A549 (cell line): Measurements from ENCODE around the gene PPM1J. TPM values are rescaled to one million over a fixed set of nuclear protein-coding genes. Genes with fewer than 3 reads are reported as not detected.

ENCODE experiments used
- ATAC-seq, 2 experiments: fragments of 200-7000 bp in 1 of 2; fragments of >200 bp in 1 of 2; cut with Nextera tagmentation in 1 of 2; cut with Tn5 transposase in 1 of 2; 3 replicates each; pipeline versions ENCODE4 v1.8.0 to v1.9.1; 2018 to 2020; ENCODE audit warnings: mild to moderate bottlenecking in 1 of 2, moderate library complexity in 1 of 2
- CTCF ChIA-PET: fragments of 300-600 bp; sonication (Branson Sonifier 250); formaldehyde crosslinking; extraction: SDS; loops from one replicate; lab custom pipeline; 2021; ENCODE audit warnings: antibody characterized with exemption, inconsistent platforms; lab: Yijun Ruan, JAX
- POLR2A ChIA-PET: fragments of 350-600 bp; formaldehyde crosslinking; extraction: SDS; loops from one replicate; lab custom pipeline; 2021; ENCODE audit warnings: antibody characterized with exemption, inconsistent platforms; lab: Yijun Ruan, JAX
- DNase-seq, 2 experiments: peaks; one replicate each; pipeline versions ENCODE4 v3.0.0 to v3.0.0-alpha.2; 2011 to 2016; ENCODE audit warnings: low read depth in 1 of 2, low spot score in 1 of 2
- FAIRE-seq: peaks from 2 replicates; lab custom pipeline; 2011; peaks lifted over from hg19 to GRCh38; lab: Jason Lieb, UNC
- H3K27ac ChIP-seq, 2 experiments: fragments of >200 bp; sonication (Bioruptor Twin); formaldehyde crosslinking; 3 replicates each; pipeline ENCODE4 v1.5.1; 2016 to 2017
- H3K4me1 ChIP-seq: fragments of >200 bp; sonication (Bioruptor Twin); formaldehyde crosslinking; 3 replicates; pipeline ENCODE4 v1.6.1; 2016
- H3K4me2 ChIP-seq: fragments of >200 bp; sonication (Bioruptor Twin); formaldehyde crosslinking; 3 replicates; pipeline ENCODE4 v1.6.1; 2016
- H3K4me3 ChIP-seq: fragments of >200 bp; sonication (Bioruptor Twin); formaldehyde crosslinking; 3 replicates; pipeline ENCODE4 v1.5.1; 2016
- H3K9me3 ChIP-seq: fragments of >200 bp; sonication (Bioruptor Twin); formaldehyde crosslinking; 3 replicates; pipeline ENCODE4 v1.6.1; 2016
- CBX2 ChIP-seq: fragments of 200-600 bp; sonication (generic); IDR thresholded peaks from 2 replicates; pipeline ENCODE4 v1.6.1; 2016; ENCODE audit warnings: low read depth, mild to moderate bottlenecking, borderline replicate concordance
- CBX8 ChIP-seq: fragments of 200-600 bp; sonication (generic); IDR thresholded peaks from 2 replicates; pipeline ENCODE4 v1.6.1; 2016
- CTCF ChIP-seq: fragments of >200 bp; sonication (Bioruptor Twin); formaldehyde crosslinking; IDR thresholded peaks from 3 replicates; pipeline ENCODE4 v1.5.1; 2016
- EHMT2 ChIP-seq: fragments of 200-600 bp; sonication (generic); IDR thresholded peaks from 2 replicates; pipeline ENCODE4 v1.6.1; 2016; ENCODE audit warnings: antibody characterized with exemption, low read depth, mild to moderate bottlenecking, moderate library complexity
- FOSL2 ChIP-seq, 2 experiments: fragments of 450-650 bp in 1 of 2; fragments of >200 bp in 1 of 2; sonication (Bioruptor Twin) in 1 of 2; formaldehyde crosslinking; IDR thresholded peaks; 2 replicates each; pipeline versions ENCODE4 v1.5.0 to v1.6.1; 2016 to 2020; ENCODE audit warnings: mild to moderate bottlenecking in 1 of 2, moderate library complexity in 1 of 2
- FOXS1 ChIP-seq: fragments of 250-450 bp; sonication (Bioruptor Pico); IDR thresholded peaks from 2 replicates; pipeline ENCODE4 v1.5.0; 2020; ENCODE audit warnings: mild to moderate bottlenecking, moderate library complexity
- HDAC2 ChIP-seq: fragments of 200-600 bp; sonication (generic); IDR thresholded peaks from 2 replicates; pipeline ENCODE4 v1.6.1; 2016
- HMGXB4 ChIP-seq: fragments of 250-450 bp; sonication (Bioruptor Pico); IDR thresholded peaks from 2 replicates; pipeline ENCODE4 v1.5.0; 2021; ENCODE audit warnings: mild to moderate bottlenecking, moderate library complexity, borderline replicate concordance
- HOXB13 ChIP-seq: fragments of 250-450 bp; sonication (Bioruptor Pico); IDR thresholded peaks from 2 replicates; pipeline ENCODE4 v1.5.0; 2020; ENCODE audit warnings: low read depth, mild to moderate bottlenecking, moderate library complexity
- KDM1A ChIP-seq: fragments of 200-600 bp; sonication (generic); IDR thresholded peaks from 2 replicates; pipeline ENCODE4 v1.6.1; 2016; ENCODE audit warnings: low read depth, mild to moderate bottlenecking
- MAX ChIP-seq: IDR thresholded peaks from 2 replicates; pipeline ENCODE4 v1.6.1; 2012
- MAZ ChIP-seq: fragments of 150-350 bp; IDR thresholded peaks from 2 replicates; pipeline ENCODE4 v1.6.1; 2014; ENCODE audit warnings: antibody characterized with exemption, low read depth, low read length, borderline replicate concordance
- PHF8 ChIP-seq: fragments of 200-600 bp; sonication (generic); IDR thresholded peaks from 2 replicates; pipeline ENCODE4 v1.6.1; 2016; ENCODE audit warnings: low read depth, mild to moderate bottlenecking, antibody characterized with exemption, moderate library complexity, borderline replicate concordance
- RARB ChIP-seq: fragments of 250-450 bp; sonication (Bioruptor Pico); IDR thresholded peaks from 2 replicates; pipeline ENCODE4 v1.8.0; 2021; ENCODE audit warnings: mild to moderate bottlenecking, moderate library complexity
- RFX5 ChIP-seq: fragments of 450-650 bp; IDR thresholded peaks from 2 replicates; pipeline ENCODE4 v1.7.1; 2014; ENCODE audit warnings: antibody characterized with exemption, mild to moderate bottlenecking, moderate library complexity
- ZFP36 ChIP-seq: fragments of 450-650 bp; IDR thresholded peaks from 2 replicates; pipeline ENCODE4 v1.6.1; 2014; ENCODE audit warnings: borderline replicate concordance; ENCODE audit not compliant: partially characterized antibody
- WGBS: methylation state at CpG from one replicate; pipeline ENCODE4 v1.1.6; 2017; ENCODE audit errors: missing lambda C conversion rate; 5-methylcytosine and 5-hydroxymethylcytosine counted together
- polyA plus RNA-seq, 4 experiments: library from polyadenylated mRNA; depleted of rRNA in 3 of 4; stranded (reverse); fragments of >200 nt; fragmentation: RNase III in 1 of 4; extraction: RNeasy Plus Mini Kit Qiagen cat#74134 plus additional on column Dnase treatment in 1 of 4; gene quantifications; 2 replicates in 3 of 4; 3 replicates in 1 of 4; pipeline ENCODE4 v1.2.3, GENCODE V29; 2011 to 2017

PPM1J gene
- polyA plus RNA-seq, 2 of the 4 experiments (the other 2 are of a cell fraction), result 0.32 to 0.62 TPM

GRCh38 chr1:112714313-112715263 lies 544 bp downstream of the PPM1J start:
- H3K4me2 ChIP-seq, result peak overlapping the region; percentile 96
- peaks cover 4% of the 10 kb centered on the region; the same call in 2 of the 3 replicates for H3K4me1 ChIP-seq
- ATAC-seq (peak; percentile 16 to 20), FAIRE-seq (no peak), DNase-seq (no peak)
- peak overlapping the region; percentile 72 for H3K4me3 ChIP-seq
- TF ChIP-seq RARB, result no peak
- POLR2A ChIA-PET, result interaction anchor here (0.7 to 1.9 kb wide), 3 partner anchors 242 to 358 kb away, joined by 3 to 12 read pairs (median 3); partner anchors contain the start of gene LRIG2
- peak overlapping the region; percentile 55 to 84; a peak in 5 of 6 replicates for H3K27ac ChIP-seq
- WGBS, result 14% methylated on average over 24 of the region's 86 CpGs
- no peaks in the 10 kb centered on the region for H3K9me3 ChIP-seq
- CTCF ChIA-PET, result interaction anchor here (0.9 to 18.0 kb wide), 16 partner anchors 7 to 358 kb away, joined by 3 to 576 read pairs (median 12); partner anchors contain the start of genes LRIG2 and MOV10

GRCh38 chr1:112713466-112714312 lies 1.4 kb downstream of the PPM1J start:
- H3K4me2 ChIP-seq, result peak overlapping the region; percentile 96
- WGBS, result 91% methylated on average over 9 of the region's 14 CpGs
- H3K9me3 ChIP-seq, result no peaks in the 10 kb centered on the region
- ChIA-PET POLR2A (no interaction called here), CTCF (interaction anchor here (4.1 to 18.0 kb wide), 2 partner anchors 10 to 90 kb away, joined by 18 to 576 read pairs; no protein-coding TSS in a partner anchor)
- TF ChIP-seq HDAC2 (no peak), HMGXB4 (CRISPR knock-in tag) (no peak), CTCF (no peak), EHMT2 (no peak), FOSL2 (IDR thresholded peaks at IDR 0.05) (no peak), FOSL2 (CRISPR knock-in tag; IDR thresholded peaks at IDR 0.05) (no peak), CBX8 (no peak), MAX (no peak), ZFP36 (no peak), FOXS1 (CRISPR knock-in tag) (no peak), CBX2 (no peak), KDM1A (no peak), HOXB13 (CRISPR knock-in tag) (no peak), RFX5 (no peak), PHF8 (no peak), MAZ (no peak)
- ATAC-seq (no peak), FAIRE-seq (no peak), DNase-seq (no peak)
- H3K27ac ChIP-seq, result peak overlapping the region in 1 of 2 experiments; percentile 84; a peak in 1 of 6 replicates
- H3K4me1 ChIP-seq, result peaks cover 4% of the 10 kb centered on the region; the same call in 2 of the 3 replicates
- H3K4me3 ChIP-seq, result no peak overlapping the region; the same call in 1 of the 3 replicates
